ENCODE measurements around the gene DPP6. TPM values are rescaled to one million over a fixed set of nuclear protein-coding genes. Genes with fewer than 3 reads are reported as not detected.

The DPP6 gene
- total RNA-seq, 1 donor from 2014 or later, result 0.48 TPM

- Histone ChIP-seq H4K20me1 (ENCODE audit: insufficient read depth, low read length) (no peaks in the 10 kb centered on the region), H3K27me3 (ENCODE audit: insufficient read depth, low read length) (no peaks in the 10 kb centered on the region), H3K9me3 (ENCODE audit: insufficient read depth, low read depth, low read length) (peaks cover 12% of the 10 kb centered on the region), H2AFZ (ENCODE audit: low read depth, low read length) (no peak overlapping the region), H3K9ac (ENCODE audit: low read length) (no peak overlapping the region), H3K4me3 (ENCODE audit: insufficient read depth, low read depth, low read length) (no peak overlapping the region), H3K36me3 (ENCODE audit: insufficient read depth, low read length) (no peaks in the 10 kb centered on the region), H3K4me2 (ENCODE audit: low read length) (no peak overlapping the region), H3K79me2 (ENCODE audit: insufficient read depth, low read length) (no peaks in the 10 kb centered on the region), H3K27ac (ENCODE audit: low read depth, low read length) (no peak overlapping the region), H3K4me1 (ENCODE audit: insufficient read depth, low read length) (no peaks in the 10 kb centered on the region)
- TF ChIP-seq CTCF (IDR thresholded peaks at IDR 0.05; ENCODE audit: insufficient read depth, low read depth, low read length), result no peak
- no peak for TF ChIP-seq EZH2 (IDR thresholded peaks at IDR 0.05; ENCODE audit: insufficient read depth, low read length)
- Mint-ChIP-seq H3K4me3 (ENCODE audit: unreplicated experiment) (no peak overlapping the region), H3K27me3 (ENCODE audit: low read depth, unreplicated experiment) (peaks cover 3% of the 10 kb centered on the region), H3K4me1 (ENCODE audit: low read depth, unreplicated experiment) (no peaks in the 10 kb centered on the region), H3K9me3 (ENCODE audit: unreplicated experiment) (no peaks in the 10 kb centered on the region), H3K36me3 (ENCODE audit: low read depth, unreplicated experiment) (no peaks in the 10 kb centered on the region), H3K27ac (ENCODE audit: unreplicated experiment) (no peak overlapping the region)
- DNase-seq (ENCODE audit: low read depth), result no peak
- FAIRE-seq, result no peak
Observed at GRCh38 chr7:154484406-154484805, 432.2 kb downstream of the DPP6 start.

- Histone ChIP-seq H3K4me2 (ENCODE audit: low read length) (no peak overlapping the region), H3K9ac (ENCODE audit: low read length) (no peak overlapping the region), H3K4me1 (ENCODE audit: insufficient read depth, low read length) (no peaks in the 10 kb centered on the region), H3K79me2 (ENCODE audit: insufficient read depth, low read length) (no peaks in the 10 kb centered on the region), H3K9me3 (ENCODE audit: insufficient read depth, low read depth, low read length) (peaks cover 12% of the 10 kb centered on the region), H3K36me3 (ENCODE audit: insufficient read depth, low read length) (no peaks in the 10 kb centered on the region), H3K4me3 (ENCODE audit: insufficient read depth, low read depth, low read length) (no peak overlapping the region), H3K27me3 (ENCODE audit: insufficient read depth, low read length) (no peaks in the 10 kb centered on the region), H3K27ac (ENCODE audit: low read depth, low read length) (no peak overlapping the region), H4K20me1 (ENCODE audit: insufficient read depth, low read length) (no peaks in the 10 kb centered on the region), H2AFZ (ENCODE audit: low read depth, low read length) (no peak overlapping the region)
- DNase-seq (ENCODE audit: low read depth) (no peak), FAIRE-seq (no peak)
- no peak for TF ChIP-seq EZH2 (IDR thresholded peaks at IDR 0.05; ENCODE audit: insufficient read depth, low read length)
- no peak for TF ChIP-seq CTCF (IDR thresholded peaks at IDR 0.05; ENCODE audit: insufficient read depth, low read depth, low read length)
- Mint-ChIP-seq H3K4me1 (ENCODE audit: low read depth, unreplicated experiment) (no peaks in the 10 kb centered on the region), H3K36me3 (ENCODE audit: low read depth, unreplicated experiment) (no peaks in the 10 kb centered on the region), H3K9me3 (ENCODE audit: unreplicated experiment) (no peaks in the 10 kb centered on the region), H3K4me3 (ENCODE audit: unreplicated experiment) (no peak overlapping the region), H3K27me3 (ENCODE audit: low read depth, unreplicated experiment) (peaks cover 6% of the 10 kb centered on the region), H3K27ac (ENCODE audit: unreplicated experiment) (no peak overlapping the region)
Observed at GRCh38 chr7:154484943-154485342, 432.7 kb downstream of the DPP6 start.

GRCh38 chr7:154489897-154490296 lies 437.7 kb downstream of the DPP6 start:
- Histone ChIP-seq H3K9ac (ENCODE audit: low read length) (no peak overlapping the region), H3K4me3 (ENCODE audit: insufficient read depth, low read depth, low read length) (no peak overlapping the region), H3K79me2 (ENCODE audit: insufficient read depth, low read length) (no peaks in the 10 kb centered on the region), H2AFZ (ENCODE audit: low read depth, low read length) (no peak overlapping the region), H4K20me1 (ENCODE audit: insufficient read depth, low read length) (no peaks in the 10 kb centered on the region), H3K36me3 (ENCODE audit: insufficient read depth, low read length) (no peaks in the 10 kb centered on the region), H3K27me3 (ENCODE audit: insufficient read depth, low read length) (no peaks in the 10 kb centered on the region), H3K4me2 (ENCODE audit: low read length) (no peak overlapping the region), H3K9me3 (ENCODE audit: insufficient read depth, low read depth, low read length) (peaks cover 3% of the 10 kb centered on the region), H3K4me1 (ENCODE audit: insufficient read depth, low read length) (no peaks in the 10 kb centered on the region), H3K27ac (ENCODE audit: low read depth, low read length) (no peak overlapping the region)
- DNase-seq (ENCODE audit: low read depth) (no peak), FAIRE-seq (no peak)
- TF ChIP-seq CTCF (IDR thresholded peaks at IDR 0.05; ENCODE audit: insufficient read depth, low read depth, low read length) (no peak), EZH2 (IDR thresholded peaks at IDR 0.05; ENCODE audit: insufficient read depth, low read length) (no peak)
- H3K4me1 Mint-ChIP-seq (ENCODE audit: low read depth, unreplicated experiment), result no peaks in the 10 kb centered on the region
- H3K9me3 Mint-ChIP-seq (ENCODE audit: unreplicated experiment), result no peaks in the 10 kb centered on the region
- peaks cover 6% of the 10 kb centered on the region for H3K27me3 Mint-ChIP-seq (ENCODE audit: low read depth, unreplicated experiment)
- no peaks in the 10 kb centered on the region for H3K36me3 Mint-ChIP-seq (ENCODE audit: low read depth, unreplicated experiment)
- no peak overlapping the region for H3K27ac Mint-ChIP-seq (ENCODE audit: unreplicated experiment)
- no peak overlapping the region for H3K4me3 Mint-ChIP-seq (ENCODE audit: unreplicated experiment)
